Fibroblast of skin of scalp (primary cell): ENCODE data around the gene WDR91.

Experiments used
- DNase-seq: peaks from one replicate; pipeline ENCODE4 v3.0.0-alpha.2; 2013

Gene WDR91

GRCh38 chr7:135160098-135160857 lies 51.0 kb downstream of the WDR91 start:
- DNase-seq: no peak

GRCh38 chr7:135159359-135160085 lies 51.8 kb downstream of the WDR91 start:
- no peak for DNase-seq

GRCh38 chr7:135158874-135159273 lies 52.5 kb downstream of the WDR91 start:
- DNase-seq: no peak

GRCh38 chr7:135158141-135158655 lies 53.1 kb downstream of the WDR91 start:
- no peak for DNase-seq

- no peak for DNase-seq
Observed at GRCh38 chr7:135156290-135156689, 55.0 kb downstream of the WDR91 start.

GRCh38 chr7:135154734-135155133 lies 56.6 kb downstream of the WDR91 start:
- no peak for DNase-seq

GRCh38 chr7:135152442-135152841 lies 58.9 kb downstream of the WDR91 start:
- no peak for DNase-seq

GRCh38 chr7:135151533-135151932 lies 59.8 kb downstream of the WDR91 start:
- DNase-seq: no peak

- no peak for DNase-seq
Observed at GRCh38 chr7:135151132-135151531, 60.2 kb downstream of the WDR91 start.

- no peak for DNase-seq
Observed at GRCh38 chr7:135150072-135150782, 61.1 kb downstream of the WDR91 start.

GRCh38 chr7:135147899-135148721 lies 63.2 kb downstream of the WDR91 start, which contains the start of gene TMEM140:
Gene TMEM140, plus strand, starts transcription at chr7:135148072. Its CDS starts 16,370 bp downstream, at chr7:135164442.
- no peak for DNase-seq

- no peak for DNase-seq
Observed at GRCh38 chr7:135147341-135147898, 63.9 kb downstream of the WDR91 start.

GRCh38 chr7:135143885-135144668 lies 67.2 kb downstream of the WDR91 start:
- DNase-seq: no peak
